IMR-90 (cell line): Measurements from ENCODE around the gene HAGHL. TPM values are rescaled to one million over a fixed set of nuclear protein-coding genes. Genes with fewer than 3 reads are reported as not detected.

Experiments used
- ATAC-seq: fragments of 200-7000 bp; cut with Tn5 transposase; 2 replicates; pipeline ENCODE4 v1.9.1; 2020; ENCODE audit warnings: low read depth, mild to moderate bottlenecking, moderate library complexity
- BruUV-seq: library from RNA; stranded (reverse); fragments of 400-500 nt; replicated peaks from 2 replicates; lab custom pipeline; 2021; lab: Mats Ljungman, UMichigan
- CTCF ChIA-PET: fragments of 300-600 bp; formaldehyde crosslinking; extraction: SDS; loops from one replicate; lab custom pipeline; 2021; ENCODE audit warnings: antibody characterized with exemption; lab: Yijun Ruan, JAX
- POLR2A ChIA-PET: fragments of 300-600 bp; sonication (Branson Sonifier 250); formaldehyde crosslinking; loops from one replicate; lab custom pipeline; 2022; ENCODE audit warnings: antibody characterized with exemption; ENCODE audit not compliant: unreplicated experiment; lab: Charles Lee
- DNase-seq: peaks from one replicate; pipeline ENCODE4 v3.0.0; 2013
- H2AFZ ChIP-seq: replicated peaks from 2 replicates; pipeline ENCODE3; 2013; ENCODE audit warnings: low read length, mild to moderate bottlenecking; ENCODE audit not compliant: poor library complexity
- H2AK5ac ChIP-seq: 2 replicates; pipeline ENCODE4 v1.6.1; 2013; ENCODE audit warnings: low read depth, low read length, inconsistent platforms
- H2AK9ac ChIP-seq: replicated peaks from 2 replicates; pipeline ENCODE3; 2013; ENCODE audit warnings: mild to moderate bottlenecking, low read depth, low read length, moderate library complexity; ENCODE audit not compliant: poor library complexity
- H2BK120ac ChIP-seq: 2 replicates; pipeline ENCODE4 v1.6.1; 2013; ENCODE audit warnings: low read depth, low read length, inconsistent platforms
- H2BK15ac ChIP-seq: 3 replicates; pipeline ENCODE4 v1.6.1; 2013; ENCODE audit warnings: low read depth, low read length, inconsistent platforms
- H2BK20ac ChIP-seq: 2 replicates; pipeline ENCODE4 v1.6.1; 2013; ENCODE audit warnings: low read depth, mild to moderate bottlenecking, inconsistent platforms, low read length, moderate library complexity
- H2BK5ac ChIP-seq: 2 replicates; pipeline ENCODE4 v1.6.1; 2013; ENCODE audit warnings: mild to moderate bottlenecking, low read depth, low read length, inconsistent platforms; ENCODE audit not compliant: poor library complexity, severe bottlenecking
- H3K14ac ChIP-seq: replicated peaks from 2 replicates; pipeline ENCODE4 v1.6.1; 2013; ENCODE audit warnings: low read depth, low read length, inconsistent platforms
- H3K18ac ChIP-seq: 2 replicates; pipeline ENCODE4 v1.6.1; 2013; ENCODE audit warnings: low read depth, low read length, control low read depth
- H3K23ac ChIP-seq: 2 replicates; pipeline ENCODE4 v1.6.1; 2013; ENCODE audit warnings: low read depth, low read length, inconsistent platforms
- H3K27ac ChIP-seq: 2 replicates; pipeline ENCODE4 v1.5.1; 2013; ENCODE audit warnings: mild to moderate bottlenecking, control low read depth, low read length; ENCODE audit not compliant: insufficient read depth
- H3K27me3 ChIP-seq: 2 replicates; pipeline ENCODE4 v1.6.1; 2013; ENCODE audit warnings: low read length; ENCODE audit not compliant: control insufficient read depth, insufficient read depth
- H3K36me3 ChIP-seq: 2 replicates; pipeline ENCODE4 v1.6.1; 2013; ENCODE audit warnings: low read length, mixed read lengths; ENCODE audit not compliant: control insufficient read depth, insufficient read depth
- H3K4ac ChIP-seq: 2 replicates; pipeline ENCODE4 v1.6.1; 2013; ENCODE audit warnings: low read depth, low read length, inconsistent platforms
- H3K4me1 ChIP-seq: 2 replicates; pipeline ENCODE4 v1.6.1; 2013; ENCODE audit warnings: low read length, mixed read lengths; ENCODE audit not compliant: control insufficient read depth, insufficient read depth
- H3K4me2 ChIP-seq: 2 replicates; pipeline ENCODE4 v1.6.1; 2013; ENCODE audit warnings: low read depth, mild to moderate bottlenecking, control low read depth, low read length, moderate library complexity
- H3K4me3 ChIP-seq: 2 replicates; pipeline ENCODE4 v1.5.1; 2013; ENCODE audit warnings: low read depth, mild to moderate bottlenecking, control low read depth, low read length, moderate library complexity; ENCODE audit not compliant: insufficient read depth
- H3K56ac ChIP-seq: 2 replicates; pipeline ENCODE4 v1.6.1; 2013; ENCODE audit warnings: low read length, inconsistent platforms; ENCODE audit not compliant: insufficient read depth; ENCODE audit errors: extremely low read depth
- H3K79me1 ChIP-seq, 2 experiments: 2 replicates each; pipeline ENCODE4 v1.6.1; 2013; ENCODE audit warnings: low read length in 2 of 2, inconsistent platforms in 1 of 2, low read depth in 1 of 2
- H3K9ac ChIP-seq: 2 replicates; pipeline ENCODE4 v1.6.1; 2013; ENCODE audit warnings: low read depth, low read length, control low read depth
- H3K9me1 ChIP-seq: 2 replicates; pipeline ENCODE4 v1.6.1; 2013; ENCODE audit warnings: low read length, inconsistent platforms; ENCODE audit not compliant: insufficient read depth
- H3K9me3 ChIP-seq: 2 replicates; pipeline ENCODE4 v1.6.1; 2013; ENCODE audit warnings: low read length; ENCODE audit not compliant: control insufficient read depth, insufficient read depth
- H4K20me1 ChIP-seq: 2 replicates; pipeline ENCODE4 v1.6.1; 2013; ENCODE audit warnings: low read length, inconsistent platforms; ENCODE audit not compliant: insufficient read depth
- H4K5ac ChIP-seq: 2 replicates; pipeline ENCODE4 v1.6.1; 2013; ENCODE audit warnings: mild to moderate bottlenecking, low read depth, low read length, control low read depth
- H4K8ac ChIP-seq, 2 experiments: 2 replicates each; pipeline ENCODE4 v1.6.1; 2013; ENCODE audit warnings: low read depth in 2 of 2, low read length in 2 of 2, control low read depth in 1 of 2, inconsistent platforms in 1 of 2
- H4K91ac ChIP-seq: 2 replicates; pipeline ENCODE4 v1.6.1; 2013; ENCODE audit warnings: low read depth, low read length, inconsistent platforms; ENCODE audit not compliant: insufficient read depth
- BHLHE40 ChIP-seq: fragments of 150-350 bp; IDR thresholded peaks from 2 replicates; pipeline ENCODE4 v1.6.1; 2016; ENCODE audit warnings: mild to moderate bottlenecking, low read depth, low read length
- CTCF ChIP-seq: conservative IDR thresholded peaks from 2 replicates; pipeline ENCODE4 v1.5.1; 2012; ENCODE audit warnings: mild to moderate bottlenecking, low read depth, low read length, improper control_type of control experiment
- ELK1 ChIP-seq: fragments of 150-350 bp; IDR thresholded peaks from 2 replicates; pipeline ENCODE4 v1.6.1; 2016; ENCODE audit warnings: low read depth, mild to moderate bottlenecking, low read length, moderate library complexity, borderline replicate concordance
- FOS ChIP-seq: fragments of 150-350 bp; IDR thresholded peaks from 2 replicates; pipeline ENCODE4 v1.6.1; 2016; ENCODE audit warnings: low read depth, low read length
- MAFK ChIP-seq: IDR thresholded peaks from 2 replicates; pipeline ENCODE4 v1.6.1; 2012; ENCODE audit warnings: low read depth, low read length, improper control_type of control experiment
- MAZ ChIP-seq: IDR thresholded peaks from 2 replicates; pipeline ENCODE4 v1.6.1; 2012; ENCODE audit warnings: low read depth, mild to moderate bottlenecking, low read length, improper control_type of control experiment, moderate library complexity, borderline replicate concordance
- MXI1 ChIP-seq: IDR thresholded peaks from 2 replicates; pipeline ENCODE4 v1.6.1; 2012; ENCODE audit warnings: low read depth, mild to moderate bottlenecking, low read length, moderate library complexity, borderline replicate concordance
- POLR2A ChIP-seq: IDR thresholded peaks from 2 replicates; pipeline ENCODE4 v1.6.1; 2012; ENCODE audit warnings: mild to moderate bottlenecking, low read depth, low read length
- RAD21 ChIP-seq: IDR thresholded peaks from 2 replicates; pipeline ENCODE4 v1.6.1; 2012; ENCODE audit warnings: low read length, improper control_type of control experiment
- RFX5 ChIP-seq: IDR thresholded peaks from 2 replicates; pipeline ENCODE4 v1.8.0; 2012; ENCODE audit warnings: low read depth, mild to moderate bottlenecking, low read length, moderate library complexity
- SMC3 ChIP-seq: fragments of 150-350 bp; IDR thresholded peaks from 2 replicates; pipeline ENCODE4 v1.6.1; 2016; ENCODE audit warnings: low read depth, mild to moderate bottlenecking, antibody characterized with exemption, low read length, moderate library complexity
- USF2 ChIP-seq: fragments of 150-350 bp; IDR thresholded peaks from 2 replicates; pipeline ENCODE4 v1.6.1; 2017; ENCODE audit warnings: mild to moderate bottlenecking, antibody characterized with exemption, low read length, low read depth
- WGBS, 2 experiments: methylation state at CpG; one replicate each; pipeline versions ENCODE4 v1.1.5 to v1.1.7; 2013; ENCODE audit warnings: missing lambda C conversion rate in 2 of 2; ENCODE audit not compliant: insufficient read length in 1 of 2; ENCODE audit errors: extremely low coverage in 2 of 2; 5-methylcytosine and 5-hydroxymethylcytosine counted together
- dilution Hi-C: fragments of 300-500 bp; cut with HindIII; formaldehyde crosslinking; loops from one replicate; pipeline ENCODE4 v1.14.3; 2018; ENCODE audit warnings: low sequenced_read_pairs; ENCODE audit not compliant: unreplicated experiment
- in situ Hi-C: fragments of 300-500 bp; cut with MboI; formaldehyde crosslinking; loops from 3 replicates; pipeline ENCODE4 v1.14.3; 2019; ENCODE audit warnings: low sequenced_read_pairs, inconsistent platforms, mixed read lengths
- intact Hi-C: fragments of 100-400 bp; cut with micrococcal nuclease; formaldehyde crosslinking; loops from 2 replicates; pipeline ENCODE4 v1.10.0; 2022
- polyA plus RNA-seq, 3 experiments: library from polyadenylated mRNA; depleted of rRNA; stranded (reverse); fragments of >200 nt; gene quantifications; 2 replicates each; pipeline ENCODE4 v1.2.3, GENCODE V29; 2012; ENCODE audit warnings: low replicate concordance in 1 of 3
- total RNA-seq: library from RNA; depleted of rRNA; stranded (reverse); fragments of >200 nt; gene quantifications from 2 replicates; pipeline ENCODE4 v1.2.3, GENCODE V29; 2012

The HAGHL gene
- total and polyA plus RNA-seq, 2 of the 4 experiments (the other 2 are of a cell fraction), result 3.0 to 12.5 TPM

- TF ChIP-seq USF2, result no peak
These were observed 20.5 kb upstream of the HAGHL start (continued) for GRCh38 chr16:706189-707061.

- Histone ChIP-seq H2BK20ac (no peak overlapping the region), H2BK5ac (no peak overlapping the region), H3K27me3 (peaks cover 52% of the 10 kb centered on the region), H2AK9ac (no peak overlapping the region), H3K9me1 (no peaks in the 10 kb centered on the region), H3K4me2 (no peak overlapping the region), H2BK120ac (no peak overlapping the region), H3K4me1 (peaks cover 5% of the 10 kb centered on the region; the same call in 1 of the 2 replicates), H3K4me3 (no peak overlapping the region), H3K14ac (no peak overlapping the region), H4K5ac (no peak overlapping the region), H3K4ac (no peak overlapping the region), H2AFZ (peak overlapping the region; percentile 23), H3K18ac (no peak overlapping the region), H3K9me3 (no peaks in the 10 kb centered on the region), H3K56ac (no peak overlapping the region), H2AK5ac (no peak overlapping the region), H4K8ac (no peak overlapping the region), H3K79me1 (no peaks in the 10 kb centered on the region), H3K23ac (no peak overlapping the region), H3K36me3 (no peaks in the 10 kb centered on the region), H2BK15ac (no peak overlapping the region), H4K91ac (no peak overlapping the region), H3K27ac (no peak overlapping the region), H3K9ac (no peak overlapping the region), H4K20me1 (peaks cover 18% of the 10 kb centered on the region; the same call in 1 of the 2 replicates)
- ChIA-PET POLR2A (no interaction called here), CTCF (no interaction called here)
- dilution Hi-C loops (no loop called here), intact Hi-C loops (no loop called here), in situ Hi-C loops (loop anchor here (25.0 kb wide), 1 partner anchor 355 kb away; the partner anchor contains the start of gene SSTR5)
- no peak for DNase-seq
- WGBS, 2 experiments, result 37% methylated on average over 9 of the region's 14 CpGs; no CpG with 5 or more reads in 1 of the 2 experiments
- no TSS peak for BruUV-seq
- ATAC-seq, result no peak
- TF ChIP-seq POLR2A (no peak), MXI1 (no peak), MAFK (no peak), ELK1 (no peak), FOS (no peak), RAD21 (no peak), SMC3 (no peak), RFX5 (no peak), MAZ (no peak), BHLHE40 (no peak), CTCF (no peak)
These were observed 19.8 kb upstream of the HAGHL start for GRCh38 chr16:707062-707538.
